CD4-positive, alpha-beta T cell treated with Interferon alpha-2 for 1 hour (primary cell): Measurements from ENCODE around the gene HERC6.
"Not testable (repeated sequence)": the region's sequence is repeated elsewhere in the genome, so short reads cannot be mapped to it uniquely, and the experiment has no call there.

ENCODE experiments used
- DNase-seq, 2 donors: peaks; one replicate each; pipeline ENCODE4 v3.0.0-alpha.2; 2020 to 2022

The HERC6 gene

DNA sequence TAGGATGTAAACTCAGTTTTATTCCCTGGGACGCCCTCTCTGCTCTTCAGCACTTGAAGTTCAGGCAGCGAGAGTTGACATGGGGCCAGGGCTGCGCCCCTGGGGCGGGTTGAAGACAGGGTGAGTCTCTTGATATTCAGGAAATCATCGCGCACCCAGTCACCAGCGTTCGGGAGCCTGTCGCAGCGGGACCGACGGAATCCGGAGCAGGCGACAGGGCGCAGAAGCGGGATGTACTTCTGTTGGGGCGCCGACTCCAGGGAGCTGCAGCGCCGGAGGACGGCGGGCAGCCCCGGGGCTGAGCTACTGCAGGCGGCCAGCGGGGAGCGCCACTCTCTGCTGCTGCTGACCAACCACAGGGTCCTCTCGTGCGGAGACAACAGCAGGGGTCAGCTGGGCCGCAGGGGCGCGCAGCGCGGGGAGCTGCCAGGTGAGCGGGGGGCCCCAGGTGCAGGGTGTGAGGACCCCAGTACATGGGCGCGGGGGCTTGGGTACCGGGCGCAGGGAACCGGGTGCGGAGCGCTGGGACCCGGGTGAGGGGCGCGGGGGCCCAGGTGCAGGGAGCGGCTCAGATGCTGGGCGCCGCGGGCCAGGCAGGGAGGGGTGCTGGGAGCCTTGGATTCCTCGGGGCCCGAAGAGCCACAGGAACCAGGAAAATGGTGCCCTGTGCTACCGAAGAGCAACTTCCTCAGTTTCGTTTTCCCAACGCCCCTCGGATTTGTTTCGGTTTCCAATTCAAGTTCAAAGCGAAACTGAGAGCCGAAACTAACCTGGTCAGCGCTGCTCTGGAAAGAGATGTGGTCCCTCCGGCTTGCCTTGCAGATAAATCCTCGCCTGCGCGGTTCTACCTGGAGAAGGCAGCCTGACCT lies at the start of gene HERC6:
TSS of gene HERC6 (plus strand) at position 162 of the 869 bp plus-strand sequence. CDS start at position 232, 70 bp downstream.
- DNase-seq: peak; percentile 94 to 97

DNA sequence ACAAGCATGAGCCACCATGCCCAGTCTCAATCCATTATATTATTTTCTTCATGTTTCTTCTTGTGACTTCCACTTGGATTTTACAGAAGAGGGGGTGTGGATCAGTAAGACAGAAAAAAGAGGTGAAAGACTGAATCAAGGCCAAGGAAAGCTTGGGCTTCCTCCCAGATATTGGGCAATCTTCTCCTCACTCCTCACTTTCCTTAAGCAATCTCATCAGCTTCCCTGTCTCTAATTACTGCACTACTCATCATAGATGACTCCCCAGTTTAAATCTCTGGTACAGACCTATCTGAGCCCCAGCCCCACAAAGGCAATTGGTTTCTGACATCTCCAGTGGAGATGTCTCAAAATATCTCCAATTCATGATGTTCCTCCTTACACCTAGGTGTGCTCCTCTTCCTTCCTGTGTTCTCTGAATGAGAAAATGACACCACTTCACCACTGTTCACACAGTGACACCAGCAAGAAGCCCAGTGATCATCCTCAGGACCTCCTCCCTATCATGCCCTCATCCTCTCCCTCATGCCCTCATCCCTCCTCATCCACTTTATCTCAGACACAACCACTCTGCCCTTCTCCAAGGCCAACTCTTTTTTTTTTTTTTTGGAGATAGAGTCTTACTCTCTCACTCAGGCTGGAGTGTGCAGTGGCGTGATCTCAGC lies 44.8 kb upstream of the HERC6 start:
- DNase-seq: no peak

GRCh38 chr4:88335092-88335665 lies 43.5 kb upstream of the HERC6 start:
- DNase-seq: no peak

GRCh38 chr4:88341227-88342192 lies 37.1 kb upstream of the HERC6 start:
- no peak for DNase-seq

- not testable (repeated sequence) for DNase-seq
Observed at GRCh38 chr4:88346902-88347301, 31.8 kb upstream of the HERC6 start.

DNA sequence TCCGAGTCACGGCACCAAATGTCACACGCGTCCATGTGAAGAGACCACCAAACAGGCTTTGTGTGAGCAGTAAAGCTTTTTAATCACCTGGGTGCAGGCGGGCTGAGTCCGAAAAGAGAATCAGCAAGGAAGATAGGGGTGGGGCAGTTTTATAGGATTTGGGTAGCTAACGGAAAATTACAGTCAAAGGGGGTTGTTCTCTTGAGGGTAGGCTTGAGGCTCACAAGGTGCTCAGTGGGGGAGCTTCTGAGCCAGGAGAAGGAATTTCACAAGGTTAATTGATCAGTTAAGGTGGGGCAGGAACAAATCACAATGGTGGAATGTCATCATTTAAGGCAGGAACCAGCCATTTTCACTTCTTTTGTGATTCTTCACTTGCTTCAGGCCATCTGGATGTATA lies 29.9 kb upstream of the HERC6 start:
- DNase-seq: not testable (repeated sequence)

DNA sequence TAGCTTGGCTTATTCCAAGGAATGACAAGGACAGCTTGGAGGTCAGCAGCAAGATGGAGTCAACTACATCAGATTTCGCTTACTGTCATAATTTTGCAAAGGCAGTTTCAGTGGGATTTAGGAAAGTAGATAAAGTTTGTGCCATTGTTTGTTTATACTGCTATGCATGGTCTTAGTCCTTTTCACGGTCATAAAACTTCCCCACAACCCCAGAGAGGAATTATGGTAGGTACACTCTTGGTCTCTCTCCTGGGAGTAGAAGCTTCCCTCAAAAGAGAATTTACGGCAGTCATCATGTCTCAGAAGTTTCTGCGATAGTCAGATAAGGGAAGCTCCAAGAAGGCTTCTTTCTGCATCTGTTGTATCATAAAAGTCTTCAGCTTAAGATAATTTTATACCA lies 27.9 kb upstream of the HERC6 start:
- DNase-seq: no peak

- no peak for DNase-seq
Observed at GRCh38 chr4:88352062-88352740, 26.5 kb upstream of the HERC6 start.

DNA sequence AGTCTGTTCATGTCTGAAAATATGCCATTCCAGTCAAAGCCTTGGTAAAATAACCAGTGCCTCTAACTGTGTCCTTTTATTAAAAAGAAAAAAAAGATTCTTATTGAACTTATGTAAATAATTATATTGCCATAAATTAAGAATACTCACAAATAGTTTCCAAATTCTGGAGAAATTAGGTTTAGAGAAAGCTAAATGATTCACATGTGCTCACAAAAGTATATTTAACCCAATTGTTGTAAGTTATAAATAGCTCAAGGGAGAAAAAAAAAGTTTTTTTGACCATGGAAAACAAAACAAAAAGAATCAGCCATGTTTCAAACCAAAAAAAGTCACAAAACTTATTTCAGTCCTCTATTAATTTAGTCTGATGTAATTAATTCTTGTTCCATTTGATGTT lies 25.3 kb upstream of the HERC6 start:
- no peak for DNase-seq

DNA sequence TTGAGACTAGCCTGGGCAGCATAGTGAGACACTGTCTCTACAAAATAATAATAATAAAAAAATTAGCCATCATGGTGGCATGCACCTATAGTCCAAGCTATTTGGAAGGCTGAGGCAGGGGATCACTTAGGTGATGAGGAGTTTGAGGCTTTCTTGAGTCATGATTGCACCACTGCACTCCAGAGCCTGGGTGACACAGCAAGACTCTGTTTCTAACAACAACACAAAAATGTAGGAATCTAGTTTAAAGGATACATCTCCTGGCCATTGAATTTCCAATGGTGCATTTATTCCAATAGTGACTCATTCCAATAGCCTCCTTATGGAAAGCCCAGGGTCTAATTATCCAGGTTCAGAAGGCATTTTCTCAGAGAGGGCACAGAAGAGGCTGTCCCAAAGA lies 21.9 kb upstream of the HERC6 start:
- DNase-seq: no peak

DNA sequence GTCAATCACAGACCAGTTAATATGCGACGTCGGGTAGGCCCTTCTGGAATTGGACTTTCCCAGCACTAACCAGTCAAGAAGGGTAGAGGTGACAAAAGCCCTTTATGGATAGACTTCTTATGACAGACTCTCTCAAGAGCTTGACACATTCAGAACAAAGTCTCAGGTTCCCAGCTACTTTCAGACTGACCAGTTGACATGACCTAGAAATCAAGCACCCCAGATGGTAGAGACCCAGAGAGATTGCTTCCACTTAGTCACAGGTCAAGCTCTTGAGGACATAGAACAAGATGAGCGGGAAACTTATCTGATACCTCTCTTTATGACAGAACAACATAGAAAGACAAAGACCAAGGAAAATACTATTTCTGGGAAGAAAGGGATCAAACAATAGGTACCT lies 21.4 kb upstream of the HERC6 start:
- DNase-seq: no peak

DNA sequence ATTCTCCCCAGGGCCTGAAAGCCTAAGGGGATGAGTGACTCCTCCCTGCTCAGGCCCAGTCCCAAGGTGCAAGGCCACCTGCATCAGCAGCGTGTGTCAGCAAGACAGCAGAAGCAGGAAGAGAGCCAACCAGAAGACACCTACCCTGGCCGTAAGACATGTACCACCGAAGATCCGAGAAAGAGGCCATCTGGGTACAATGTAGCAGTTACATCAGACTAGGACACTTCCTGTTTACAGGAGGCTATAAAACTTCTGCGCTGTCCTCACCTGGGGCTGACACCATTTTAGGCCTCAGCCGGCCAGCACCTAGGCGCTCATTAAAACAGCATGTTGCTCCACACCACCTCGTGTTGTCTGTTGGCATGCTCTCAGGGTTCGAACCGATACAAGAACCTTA lies 19.1 kb upstream of the HERC6 start:
- no peak for DNase-seq

DNA sequence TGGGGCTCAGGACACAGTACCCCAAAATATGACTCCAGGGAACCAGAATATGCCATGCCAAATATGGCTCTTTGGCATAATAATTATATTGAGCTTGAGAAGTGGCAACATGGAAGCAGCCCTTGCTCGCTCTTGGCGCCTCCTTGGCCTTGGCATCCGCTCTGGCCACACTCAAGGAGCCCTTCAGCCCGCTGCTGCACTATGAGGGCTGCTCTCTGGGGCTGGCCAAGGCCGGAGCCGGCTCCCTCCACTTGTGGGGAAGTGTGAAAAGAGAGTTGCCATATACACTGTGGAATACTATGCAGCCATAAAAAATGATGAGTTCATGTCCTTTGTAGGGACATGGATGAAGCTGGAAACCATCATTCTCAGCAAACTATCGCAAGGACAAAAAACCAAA lies 18.4 kb upstream of the HERC6 start:
- DNase-seq: no peak

DNA sequence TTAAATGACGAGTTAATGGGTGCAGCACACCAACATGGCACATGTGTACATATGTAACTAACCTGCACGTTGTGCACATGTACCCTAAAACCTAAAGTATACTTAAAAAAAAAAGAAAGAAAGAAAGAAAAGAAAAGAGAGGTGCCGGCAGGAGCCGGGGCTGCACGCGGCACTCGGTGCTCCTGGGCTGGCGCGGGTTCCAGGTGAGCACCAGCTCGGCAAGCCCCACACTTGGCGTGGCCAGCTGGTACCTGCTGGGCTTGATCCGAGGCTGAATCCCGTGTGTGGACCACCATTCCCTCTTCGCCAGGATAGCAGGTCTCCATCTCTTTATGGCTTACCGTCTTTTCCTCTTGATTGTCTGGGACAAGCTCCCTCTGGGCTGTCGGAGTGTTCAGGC lies 17.9 kb upstream of the HERC6 start:
- no peak for DNase-seq

- DNase-seq: not testable (repeated sequence)
Observed at GRCh38 chr4:88361217-88361773, 17.4 kb upstream of the HERC6 start.

DNA sequence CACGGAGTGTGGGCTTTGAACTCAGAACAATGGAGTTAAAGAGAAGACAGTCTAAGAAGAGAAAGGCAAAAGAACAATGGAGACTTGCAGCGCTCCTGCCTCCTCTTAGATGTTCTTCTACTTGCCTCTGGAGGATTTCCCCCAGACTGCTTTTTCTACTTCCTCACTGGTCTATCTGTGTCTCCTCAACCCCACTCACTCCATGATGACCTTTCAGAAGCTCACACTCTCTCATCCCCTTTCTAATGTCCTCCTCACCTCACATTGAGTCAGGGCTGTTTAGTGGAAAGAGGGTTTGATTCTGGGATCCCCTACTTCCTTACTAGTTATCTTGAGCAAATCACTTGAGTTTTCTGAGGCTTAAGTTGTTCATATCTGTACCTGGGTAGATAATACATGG lies 12.2 kb upstream of the HERC6 start:
- DNase-seq: no peak

DNA sequence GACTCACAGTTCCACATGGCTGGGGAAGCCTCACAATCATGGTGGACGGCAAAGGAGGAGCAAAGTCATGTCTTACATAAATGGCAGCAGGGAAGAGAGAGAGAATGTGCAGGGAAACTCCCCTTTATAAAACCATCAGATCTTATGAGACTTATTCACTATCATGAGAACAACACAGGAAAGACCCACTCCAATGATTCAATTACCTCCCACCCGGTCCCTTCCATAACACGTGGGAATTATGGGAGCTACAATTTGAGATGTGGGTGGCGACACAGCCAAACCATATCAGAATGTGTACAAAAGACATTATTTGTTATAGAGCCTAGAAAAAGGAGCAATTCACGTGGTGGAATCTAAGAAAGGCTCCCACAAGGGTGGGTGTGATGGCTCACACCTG lies 10.8 kb upstream of the HERC6 start:
- DNase-seq: no peak

DNA sequence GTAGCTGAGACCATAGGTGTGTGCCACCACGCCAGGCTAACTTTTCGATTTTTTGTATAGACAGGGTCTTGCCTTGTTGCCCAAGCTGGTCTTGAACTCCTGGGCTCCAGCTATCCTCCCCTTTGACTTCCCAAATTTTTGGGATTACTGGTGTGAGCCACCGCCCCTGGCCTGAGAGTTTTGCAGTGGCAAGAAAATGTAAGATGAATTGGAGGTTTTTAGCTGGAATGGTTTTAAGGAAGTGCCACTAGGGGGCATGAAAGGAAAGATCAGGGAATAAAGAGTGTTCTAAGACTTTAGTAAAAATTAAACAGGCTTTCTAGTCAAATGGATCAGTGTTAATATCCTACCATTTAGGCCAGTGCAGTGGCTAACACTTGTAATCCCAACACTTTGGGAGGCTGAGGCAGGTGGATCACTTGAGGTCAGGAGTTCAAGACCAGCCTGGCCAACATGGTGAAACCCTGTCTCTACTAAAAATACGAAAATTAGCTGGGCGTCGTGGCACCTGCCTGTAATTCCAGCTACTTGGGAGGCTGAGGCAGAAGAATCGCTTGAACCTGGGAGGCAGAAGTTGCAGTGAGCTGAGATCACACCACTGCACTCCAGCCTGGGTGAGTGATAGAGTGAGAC lies 9.4 kb upstream of the HERC6 start:
- peak in 1 of 2 donors; percentile 41 for DNase-seq

GRCh38 chr4:88381123-88381522 lies 2.5 kb downstream of the HERC6 start:
- peak in 1 of 2 donors; percentile 54 for DNase-seq

DNA sequence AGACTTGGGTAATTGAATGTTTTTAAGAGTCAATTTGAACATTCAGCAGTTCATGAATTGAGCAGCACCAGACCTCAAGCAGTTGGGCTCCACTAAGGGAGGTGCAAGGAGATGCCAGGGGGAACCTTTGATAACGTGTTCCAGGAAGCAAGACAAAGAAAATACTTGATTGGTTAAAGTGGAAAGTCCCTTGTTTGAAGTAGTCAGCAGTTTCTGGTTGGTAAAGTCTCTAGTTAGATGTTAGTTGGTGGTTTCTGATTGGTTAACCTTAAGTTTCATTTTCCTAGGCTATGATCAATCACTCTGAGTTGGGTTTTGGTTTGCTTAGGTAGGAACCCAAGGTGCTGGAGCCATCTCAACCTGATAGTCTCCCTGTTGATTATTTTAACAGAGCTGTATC lies 4.0 kb downstream of the HERC6 start:
- peak; percentile 81 to 94 for DNase-seq

DNA sequence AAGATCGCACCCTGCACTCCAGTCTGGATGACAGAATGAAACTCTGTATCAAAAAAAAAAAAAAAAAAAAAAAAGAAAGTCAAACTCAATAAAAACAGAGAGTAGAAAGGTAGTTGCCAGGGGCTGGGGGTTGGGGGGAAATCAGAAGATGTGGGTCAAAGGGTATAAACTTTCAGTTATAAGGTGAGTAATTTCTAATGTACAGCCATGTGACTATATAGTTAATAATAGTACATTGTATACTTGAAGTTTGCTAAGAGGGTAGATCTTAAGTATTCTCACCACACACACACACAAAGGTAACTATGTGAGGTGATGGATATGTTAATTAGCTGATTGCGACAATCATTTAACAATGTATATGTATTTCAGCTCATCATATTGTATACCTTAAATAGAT lies 11.5 kb downstream of the HERC6 start:
- DNase-seq: no peak
